BLaER1 (cell line): ENCODE data around the gene DNAJC1.

Experiments
- H3K27ac ChIP-seq: shearing (Covaris generic); formaldehyde crosslinking; 2 replicates; pipeline ENCODE4 v1.8.1; 2022
- H3K27me3 ChIP-seq: shearing (Covaris generic); formaldehyde crosslinking; 2 replicates; pipeline ENCODE4 v1.8.1; 2022
- H3K36me3 ChIP-seq: shearing (Covaris generic); formaldehyde crosslinking; 2 replicates; pipeline ENCODE4 v1.8.1; 2022
- H3K4me1 ChIP-seq: shearing (Covaris generic); formaldehyde crosslinking; 2 replicates; pipeline ENCODE4 v1.8.1; 2022
- H3K4me2 ChIP-seq: shearing (Covaris generic); formaldehyde crosslinking; 2 replicates; pipeline ENCODE4 v1.8.1; 2022
- H3K4me3 ChIP-seq: shearing (Covaris generic); formaldehyde crosslinking; 2 replicates; pipeline ENCODE4 v1.8.1; 2022
- H3K9ac ChIP-seq: shearing (Covaris generic); formaldehyde crosslinking; 2 replicates; pipeline ENCODE4 v1.8.1; 2022
- H3K9me3 ChIP-seq: shearing (Covaris generic); formaldehyde crosslinking; 2 replicates; pipeline ENCODE4 v1.8.1; 2022
- H4K20me1 ChIP-seq: shearing (Covaris generic); formaldehyde crosslinking; 2 replicates; pipeline ENCODE4 v1.8.1; 2022
- Cebpa-rat ChIP-seq: shearing (Covaris generic); IDR thresholded peaks from 2 replicates; pipeline ENCODE4 v1.8.1; 2022

The DNAJC1 gene

GRCh38 chr10:21989453-21990154 is 13.9 kb downstream of the DNAJC1 start:
- TF ChIP-seq Cebpa-rat: no peak
- Histone ChIP-seq H3K9me3 (peaks cover 10% of the 10 kb centered on the region; the same call in 1 of the 2 replicates), H3K27me3 (no peaks in the 10 kb centered on the region), H3K36me3 (no peaks in the 10 kb centered on the region), H3K9ac (no peak overlapping the region), H3K4me2 (no peak overlapping the region), H3K4me1 (no peaks in the 10 kb centered on the region), H3K4me3 (no peak overlapping the region), H3K27ac (no peak overlapping the region), H4K20me1 (peaks cover 25% of the 10 kb centered on the region; the same call in 1 of the 2 replicates)

- H3K4me2 ChIP-seq: no peak overlapping the region
- no peak overlapping the region for H3K4me3 ChIP-seq
- no peaks in the 10 kb centered on the region for H3K27me3 ChIP-seq
- H4K20me1 ChIP-seq: peaks cover 15% of the 10 kb centered on the region; the same call in 1 of the 2 replicates
- no peaks in the 10 kb centered on the region for H3K4me1 ChIP-seq
- H3K27ac ChIP-seq: no peak overlapping the region
- no peaks in the 10 kb centered on the region for H3K36me3 ChIP-seq
- peaks cover 10% of the 10 kb centered on the region; the same call in 1 of the 2 replicates for H3K9me3 ChIP-seq
- TF ChIP-seq Cebpa-rat: no peak
- no peak overlapping the region for H3K9ac ChIP-seq
These were observed 18.0 kb downstream of the DNAJC1 start for GRCh38 chr10:21985541-21985940.

- H3K4me1 ChIP-seq: no peaks in the 10 kb centered on the region
- no peak overlapping the region for H3K4me3 ChIP-seq
- no peak overlapping the region for H3K9ac ChIP-seq
- no peak overlapping the region for H3K4me2 ChIP-seq
- TF ChIP-seq Cebpa-rat: no peak
- H3K27ac ChIP-seq: no peak overlapping the region
- no peaks in the 10 kb centered on the region for H3K27me3 ChIP-seq
- H3K9me3 ChIP-seq: peaks cover 4% of the 10 kb centered on the region; the same call in 1 of the 2 replicates
- no peaks in the 10 kb centered on the region for H4K20me1 ChIP-seq
- no peaks in the 10 kb centered on the region for H3K36me3 ChIP-seq
These were observed 22.4 kb downstream of the DNAJC1 start for GRCh38 chr10:21981118-21981517.

GRCh38 chr10:21980691-21981090 is 22.8 kb downstream of the DNAJC1 start:
- no peaks in the 10 kb centered on the region for H3K9me3 ChIP-seq
- no peak overlapping the region for H3K9ac ChIP-seq
- H4K20me1 ChIP-seq: no peaks in the 10 kb centered on the region
- H3K27ac ChIP-seq: no peak overlapping the region
- H3K4me3 ChIP-seq: no peak overlapping the region
- no peak for TF ChIP-seq Cebpa-rat
- H3K27me3 ChIP-seq: no peaks in the 10 kb centered on the region
- no peaks in the 10 kb centered on the region for H3K4me1 ChIP-seq
- no peaks in the 10 kb centered on the region for H3K36me3 ChIP-seq
- H3K4me2 ChIP-seq: no peak overlapping the region

GRCh38 chr10:21978191-21978862 is 25.2 kb downstream of the DNAJC1 start:
- Histone ChIP-seq H3K4me3 (no peak overlapping the region), H3K27ac (no peak overlapping the region), H3K9ac (no peak overlapping the region), H3K27me3 (no peaks in the 10 kb centered on the region), H4K20me1 (no peaks in the 10 kb centered on the region), H3K9me3 (no peaks in the 10 kb centered on the region), H3K4me1 (no peaks in the 10 kb centered on the region), H3K36me3 (no peaks in the 10 kb centered on the region), H3K4me2 (no peak overlapping the region)
- TF ChIP-seq Cebpa-rat: no peak

GRCh38 chr10:21976739-21977138 is 26.8 kb downstream of the DNAJC1 start:
- Histone ChIP-seq H3K36me3 (no peaks in the 10 kb centered on the region), H3K4me1 (peaks cover 10% of the 10 kb centered on the region), H3K27ac (no peak overlapping the region), H3K27me3 (no peaks in the 10 kb centered on the region), H4K20me1 (no peaks in the 10 kb centered on the region), H3K9ac (no peak overlapping the region), H3K9me3 (no peaks in the 10 kb centered on the region), H3K4me2 (no peak overlapping the region), H3K4me3 (no peak overlapping the region)
- no peak for TF ChIP-seq Cebpa-rat

GRCh38 chr10:21976280-21976679 is 27.2 kb downstream of the DNAJC1 start:
- no peak for TF ChIP-seq Cebpa-rat
- H3K27ac ChIP-seq: no peak overlapping the region
- H3K9me3 ChIP-seq: no peaks in the 10 kb centered on the region
- H3K4me2 ChIP-seq: no peak overlapping the region
- no peaks in the 10 kb centered on the region for H3K27me3 ChIP-seq
- H4K20me1 ChIP-seq: no peaks in the 10 kb centered on the region
- H3K4me1 ChIP-seq: peaks cover 10% of the 10 kb centered on the region
- no peak overlapping the region for H3K4me3 ChIP-seq
- no peak overlapping the region for H3K9ac ChIP-seq
- H3K36me3 ChIP-seq: no peaks in the 10 kb centered on the region

GRCh38 chr10:21975378-21975990 is 28.0 kb downstream of the DNAJC1 start:
- Histone ChIP-seq H3K4me1 (peaks cover 10% of the 10 kb centered on the region), H3K27ac (no peak overlapping the region), H3K9me3 (no peaks in the 10 kb centered on the region), H3K4me3 (no peak overlapping the region), H3K4me2 (no peak overlapping the region), H4K20me1 (no peaks in the 10 kb centered on the region), H3K27me3 (no peaks in the 10 kb centered on the region), H3K36me3 (no peaks in the 10 kb centered on the region), H3K9ac (no peak overlapping the region)
- TF ChIP-seq Cebpa-rat: no peak

GRCh38 chr10:21972584-21972983 is 30.9 kb downstream of the DNAJC1 start:
- H3K36me3 ChIP-seq: no peaks in the 10 kb centered on the region
- peak overlapping the region; percentile 21; the same call in 1 of the 2 replicates for H3K4me2 ChIP-seq
- peaks cover 10% of the 10 kb centered on the region for H3K4me1 ChIP-seq
- no peaks in the 10 kb centered on the region for H4K20me1 ChIP-seq
- no peak overlapping the region for H3K9ac ChIP-seq
- H3K27ac ChIP-seq: no peak overlapping the region
- TF ChIP-seq Cebpa-rat: no peak
- H3K27me3 ChIP-seq: no peaks in the 10 kb centered on the region
- no peak overlapping the region for H3K4me3 ChIP-seq
- 0 out of 2 replicates have a peak, but pooled peaks cover 5% of the 10 kb centered on the region for H3K9me3 ChIP-seq
